Fibroblast of lung (primary cell): ENCODE data around the gene TFAP2C. TPM values are rescaled to one million over a fixed set of nuclear protein-coding genes. Genes with fewer than 3 reads are reported as not detected.

Experiments
- DNase-seq, 2 donors: peaks; one replicate each; pipeline versions ENCODE4 v3.0.0 to v3.0.0-alpha.2; 2010; ENCODE audit warnings: low read depth in 2 of 2
- H2AFZ ChIP-seq: 2 replicates; pipeline ENCODE4 v1.5.1; 2012; ENCODE audit warnings: low read length, control low read depth, inconsistent platforms
- H3K27ac ChIP-seq: 2 replicates; pipeline ENCODE4 v1.5.1; 2011; ENCODE audit warnings: low read length, control low read depth; ENCODE audit not compliant: insufficient read depth
- H3K27me3 ChIP-seq: 2 replicates; pipeline ENCODE4 v1.5.1; 2011; ENCODE audit warnings: mild to moderate bottlenecking, low read length; ENCODE audit not compliant: control insufficient read depth, insufficient read depth
- H3K36me3 ChIP-seq: 2 replicates; pipeline ENCODE4 v1.5.1; 2011; ENCODE audit warnings: low read length; ENCODE audit not compliant: control insufficient read depth, insufficient read depth
- H3K4me1 ChIP-seq: 2 replicates; pipeline ENCODE4 v1.5.1; 2011; ENCODE audit warnings: low read length; ENCODE audit not compliant: control insufficient read depth, insufficient read depth; ENCODE audit errors: extremely low read depth
- H3K4me2 ChIP-seq: 2 replicates; pipeline ENCODE4 v1.5.1; 2011; ENCODE audit warnings: low read length, control low read depth; ENCODE audit not compliant: insufficient read depth; ENCODE audit errors: extremely low read depth
- H3K4me3 ChIP-seq, 4 experiments: fragments of 200-600 bp in 1 of 4; sonication (generic) in 1 of 4; replicated peaks in 1 of 4; 2 replicates each; pipeline ENCODE4 v1.5.1; 2011 to 2016; ENCODE audit warnings: low read length in 4 of 4, low read depth in 3 of 4, mild to moderate bottlenecking in 3 of 4, control low read depth in 2 of 4, inconsistent platforms in 1 of 4, mixed read lengths in 1 of 4; ENCODE audit not compliant: insufficient read depth in 1 of 4; ENCODE audit errors: control extremely low read depth in 1 of 4
- H3K79me2 ChIP-seq: 2 replicates; pipeline ENCODE4 v1.5.1; 2012; ENCODE audit warnings: mild to moderate bottlenecking, low read length, inconsistent platforms; ENCODE audit not compliant: control insufficient read depth, insufficient read depth
- H3K9ac ChIP-seq: 2 replicates; pipeline ENCODE4 v1.5.1; 2011; ENCODE audit warnings: mild to moderate bottlenecking, low read length, control low read depth; ENCODE audit not compliant: insufficient read depth
- H3K9me3 ChIP-seq: 2 replicates; pipeline ENCODE4 v1.5.1; 2012; ENCODE audit warnings: low read depth, low read length; ENCODE audit not compliant: control insufficient read depth, insufficient read depth
- H4K20me1 ChIP-seq: 2 replicates; pipeline ENCODE4 v1.5.1; 2011; ENCODE audit warnings: low read length; ENCODE audit not compliant: control insufficient read depth, insufficient read depth; ENCODE audit errors: extremely low read depth
- EZH2 ChIP-seq: IDR thresholded peaks from 2 replicates; pipeline ENCODE4 v1.5.1; 2012; ENCODE audit warnings: low read length, control low read depth, mild to moderate bottlenecking; ENCODE audit errors: missing control alignments
- polyA plus RNA-seq, 2 donors: library from polyadenylated mRNA; depleted of rRNA in 1 of 2; stranded (reverse) in 1 of 2; unstranded in 1 of 2; fragments of >200 nt; gene quantifications; 2 replicates each; pipeline ENCODE4 v1.2.1, GENCODE V29; 2011 to 2012; ENCODE audit warnings: missing spikeins in 1 of 2
- total RNA-seq: library from RNA; depleted of rRNA; stranded (reverse); fragments of >200 nt; gene quantifications from 2 replicates; pipeline ENCODE4 v1.2.1, GENCODE V29; 2014
- TF ChIP-seq, protein P1 (sequence below), 2 donors: IDR thresholded peaks in 1 of 2; conservative IDR thresholded peaks in 1 of 2; 1 replicate in 1 of 2; 2 replicates in 1 of 2; pipeline ENCODE4 v1.5.1; 2011 to 2012; ENCODE audit warnings: low read length in 2 of 2, control low read depth in 1 of 2, inconsistent platforms in 1 of 2, low read depth in 1 of 2, mild to moderate bottlenecking in 1 of 2

TFAP2C gene
- total and polyA plus RNA-seq, 2 donors (not counting 1 experiment from before 2014, with no cell fraction given) = 0.39 TPM; not detected in 1

DNA sequence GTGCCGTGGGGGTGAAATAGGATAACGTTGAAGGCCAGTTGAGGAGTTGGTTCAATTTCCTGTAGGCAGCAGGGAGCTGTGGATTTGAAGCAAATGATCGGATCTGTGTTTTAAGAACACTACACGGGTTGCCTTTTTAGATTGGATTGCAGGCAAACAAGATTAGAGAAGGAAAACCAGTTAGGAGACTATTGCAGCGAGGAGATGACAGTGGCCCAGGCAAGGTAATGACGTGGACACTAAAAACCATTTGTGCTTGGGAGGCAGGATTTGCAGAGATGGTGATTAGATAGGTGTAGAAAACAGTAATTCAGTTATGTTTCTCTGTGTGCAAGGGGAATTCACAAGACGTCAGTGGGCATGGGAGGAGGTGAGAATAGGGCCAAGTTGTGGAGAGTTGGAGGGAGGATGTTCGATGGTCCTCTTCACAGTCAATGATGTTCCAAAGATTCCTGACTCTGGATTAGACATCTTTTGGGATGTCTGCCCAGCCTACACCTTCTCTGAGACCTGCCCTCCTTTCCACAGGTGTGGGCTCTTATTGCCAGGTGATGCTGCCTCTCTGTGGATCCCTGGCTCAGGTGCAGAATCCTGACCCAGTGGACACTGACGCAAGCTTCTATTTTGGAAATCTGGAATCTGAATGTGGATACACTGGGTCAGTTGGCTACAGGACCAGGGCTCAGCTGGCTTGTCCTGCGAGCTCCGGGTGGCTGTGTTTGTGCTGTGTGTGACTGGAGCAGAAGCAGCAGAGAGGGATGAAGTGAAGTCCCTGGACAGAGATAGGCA, 54.2 kb downstream of the TFAP2C start:
- Histone ChIP-seq H4K20me1 (no peaks in the 10 kb centered on the region), H3K36me3 (no peaks in the 10 kb centered on the region), H3K4me1 (no peaks in the 10 kb centered on the region), H3K27me3 (no peaks in the 10 kb centered on the region), H3K27ac (no peak overlapping the region), H3K79me2 (no peaks in the 10 kb centered on the region), H3K4me2 (no peak overlapping the region), H3K9me3 (no peaks in the 10 kb centered on the region), H3K4me3 (no peak overlapping the region), H2AFZ (no peak overlapping the region), H3K9ac (no peak overlapping the region)
- no peak for TF ChIP-seq EZH2
- TF ChIP-seq, protein P1, sequence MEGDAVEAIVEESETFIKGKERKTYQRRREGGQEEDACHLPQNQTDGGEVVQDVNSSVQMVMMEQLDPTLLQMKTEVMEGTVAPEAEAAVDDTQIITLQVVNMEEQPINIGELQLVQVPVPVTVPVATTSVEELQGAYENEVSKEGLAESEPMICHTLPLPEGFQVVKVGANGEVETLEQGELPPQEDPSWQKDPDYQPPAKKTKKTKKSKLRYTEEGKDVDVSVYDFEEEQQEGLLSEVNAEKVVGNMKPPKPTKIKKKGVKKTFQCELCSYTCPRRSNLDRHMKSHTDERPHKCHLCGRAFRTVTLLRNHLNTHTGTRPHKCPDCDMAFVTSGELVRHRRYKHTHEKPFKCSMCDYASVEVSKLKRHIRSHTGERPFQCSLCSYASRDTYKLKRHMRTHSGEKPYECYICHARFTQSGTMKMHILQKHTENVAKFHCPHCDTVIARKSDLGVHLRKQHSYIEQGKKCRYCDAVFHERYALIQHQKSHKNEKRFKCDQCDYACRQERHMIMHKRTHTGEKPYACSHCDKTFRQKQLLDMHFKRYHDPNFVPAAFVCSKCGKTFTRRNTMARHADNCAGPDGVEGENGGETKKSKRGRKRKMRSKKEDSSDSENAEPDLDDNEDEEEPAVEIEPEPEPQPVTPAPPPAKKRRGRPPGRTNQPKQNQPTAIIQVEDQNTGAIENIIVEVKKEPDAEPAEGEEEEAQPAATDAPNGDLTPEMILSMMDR (conservative IDR thresholded peaks at IDR 0.05 in 1 of 2, IDR thresholded peaks at IDR 0.05 in 1 of 2; ENCODE audit: low read depth in 1 of 2, low read length in 2 of 2) = no peak
- no peak for DNase-seq

GRCh38 chr20:56685879-56686278, 56.8 kb downstream of the TFAP2C start:
- Histone ChIP-seq H4K20me1 (no peaks in the 10 kb centered on the region), H3K9ac (no peak overlapping the region), H2AFZ (no peak overlapping the region), H3K27ac (no peak overlapping the region), H3K27me3 (no peaks in the 10 kb centered on the region), H3K9me3 (no peaks in the 10 kb centered on the region), H3K4me1 (no peaks in the 10 kb centered on the region), H3K4me3 (no peak overlapping the region), H3K4me2 (no peak overlapping the region), H3K79me2 (no peaks in the 10 kb centered on the region), H3K36me3 (no peaks in the 10 kb centered on the region)
- TF ChIP-seq EZH2 = no peak
- TF ChIP-seq, protein P1 (conservative IDR thresholded peaks at IDR 0.05 in 1 of 2, IDR thresholded peaks at IDR 0.05 in 1 of 2; ENCODE audit: low read depth in 1 of 2, low read length in 2 of 2) = no peak
- DNase-seq = no peak

GRCh38 chr20:56687061-56687460, 58.0 kb downstream of the TFAP2C start:
- no peaks in the 10 kb centered on the region for H3K36me3 ChIP-seq
- TF ChIP-seq, protein P1 (conservative IDR thresholded peaks at IDR 0.05 in 1 of 2, IDR thresholded peaks at IDR 0.05 in 1 of 2; ENCODE audit: low read depth in 1 of 2, low read length in 2 of 2) = no peak
- TF ChIP-seq EZH2 = no peak
- H3K4me2 ChIP-seq = no peak overlapping the region
- no peaks in the 10 kb centered on the region for H4K20me1 ChIP-seq
- no peaks in the 10 kb centered on the region for H3K79me2 ChIP-seq
- no peaks in the 10 kb centered on the region for H3K4me1 ChIP-seq
- no peak overlapping the region for H3K9ac ChIP-seq
- H3K4me3 ChIP-seq = no peak overlapping the region
- H2AFZ ChIP-seq = no peak overlapping the region
- H3K27me3 ChIP-seq = no peaks in the 10 kb centered on the region
- no peak for DNase-seq
- no peaks in the 10 kb centered on the region for H3K9me3 ChIP-seq
- H3K27ac ChIP-seq = no peak overlapping the region
